HL-60/S4 (cell line): ENCODE results near the gene CLEC4F.

Experiments
- in situ Hi-C: fragments of 300-500 bp; cut with MboI; formaldehyde crosslinking; loops from 2 replicates; pipeline ENCODE4 v1.14.3; 2022; ENCODE audit warnings: low sequenced_read_pairs

CLEC4F gene

DNA sequence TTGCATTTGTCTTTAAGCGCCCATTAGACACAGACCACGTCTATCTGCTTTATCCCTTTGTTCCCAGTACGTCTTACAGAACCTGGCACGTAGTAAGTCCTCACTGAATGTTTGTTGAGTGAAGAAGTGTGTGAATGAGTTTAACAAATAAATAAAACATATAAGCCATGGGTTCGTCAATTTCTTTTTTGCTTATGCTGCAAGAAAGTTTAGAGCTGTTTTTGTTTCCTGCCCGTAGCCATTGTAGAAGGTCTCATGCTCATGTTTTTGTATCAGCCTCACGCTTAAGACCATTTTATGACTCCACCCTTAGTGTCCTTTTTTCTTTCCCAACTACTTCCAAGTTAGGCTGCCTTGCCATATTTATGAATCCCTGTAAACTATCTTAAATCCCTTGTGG, 54.9 kb downstream of the CLEC4F start:
- in situ Hi-C loops = no loop called here

GRCh38 chr2:70759446-70759845, 61.0 kb downstream of the CLEC4F start:
- in situ Hi-C loops = no loop called here
